ENCODE measurements around the gene GADL1.

Gene GADL1

GRCh38 chr3:30743641-30744317, 150.7 kb downstream of the GADL1 start:
- Histone ChIP-seq H3K9me3 (ENCODE audit: insufficient read depth, low read length) (no peaks in the 10 kb centered on the region), H3K4me2 (ENCODE audit: low read depth, low read length, poor library complexity, severe bottlenecking) (no peak overlapping the region), H3K9me2 (replicated peaks; ENCODE audit: insufficient read depth, low read length) (no peaks in the 10 kb centered on the region), H2AFZ (ENCODE audit: low read depth, low read length, severe bottlenecking) (no peak overlapping the region), H4K20me1 (ENCODE audit: low read depth, low read length) (no peaks in the 10 kb centered on the region), H3K36me3 (ENCODE audit: low read length) (no peaks in the 10 kb centered on the region), H3K27me3 (ENCODE audit: low read length) (no peaks in the 10 kb centered on the region), H3K4me3 (ENCODE audit: insufficient read depth, low read length, poor library complexity, severe bottlenecking) (no peak overlapping the region), H3K79me2 (ENCODE audit: insufficient read depth, low read length) (no peaks in the 10 kb centered on the region), H3K9ac (ENCODE audit: low read length) (no peak overlapping the region), H3F3A (ENCODE audit: insufficient read depth) (no peaks in the 10 kb centered on the region), H3K27ac (ENCODE audit: low read depth, low read length) (no peak overlapping the region)
- TF ChIP-seq EZH2phosphoT487 (conservative IDR thresholded peaks at IDR 0.05; ENCODE audit: low read length) = no peak
- TF ChIP-seq, protein P1, sequence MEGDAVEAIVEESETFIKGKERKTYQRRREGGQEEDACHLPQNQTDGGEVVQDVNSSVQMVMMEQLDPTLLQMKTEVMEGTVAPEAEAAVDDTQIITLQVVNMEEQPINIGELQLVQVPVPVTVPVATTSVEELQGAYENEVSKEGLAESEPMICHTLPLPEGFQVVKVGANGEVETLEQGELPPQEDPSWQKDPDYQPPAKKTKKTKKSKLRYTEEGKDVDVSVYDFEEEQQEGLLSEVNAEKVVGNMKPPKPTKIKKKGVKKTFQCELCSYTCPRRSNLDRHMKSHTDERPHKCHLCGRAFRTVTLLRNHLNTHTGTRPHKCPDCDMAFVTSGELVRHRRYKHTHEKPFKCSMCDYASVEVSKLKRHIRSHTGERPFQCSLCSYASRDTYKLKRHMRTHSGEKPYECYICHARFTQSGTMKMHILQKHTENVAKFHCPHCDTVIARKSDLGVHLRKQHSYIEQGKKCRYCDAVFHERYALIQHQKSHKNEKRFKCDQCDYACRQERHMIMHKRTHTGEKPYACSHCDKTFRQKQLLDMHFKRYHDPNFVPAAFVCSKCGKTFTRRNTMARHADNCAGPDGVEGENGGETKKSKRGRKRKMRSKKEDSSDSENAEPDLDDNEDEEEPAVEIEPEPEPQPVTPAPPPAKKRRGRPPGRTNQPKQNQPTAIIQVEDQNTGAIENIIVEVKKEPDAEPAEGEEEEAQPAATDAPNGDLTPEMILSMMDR (IDR thresholded peaks at IDR 0.05; ENCODE audit: insufficient read depth, low read length, poor library complexity, severe bottlenecking) = no peak

- no peak overlapping the region for H2AFZ ChIP-seq (ENCODE audit: low read depth, low read length, severe bottlenecking)
- no peak overlapping the region for H3K4me2 ChIP-seq (ENCODE audit: low read depth, low read length, poor library complexity, severe bottlenecking)
These were observed 151.5 kb downstream of the GADL1 start for GRCh38 chr3:30742796-30743619.

DNA sequence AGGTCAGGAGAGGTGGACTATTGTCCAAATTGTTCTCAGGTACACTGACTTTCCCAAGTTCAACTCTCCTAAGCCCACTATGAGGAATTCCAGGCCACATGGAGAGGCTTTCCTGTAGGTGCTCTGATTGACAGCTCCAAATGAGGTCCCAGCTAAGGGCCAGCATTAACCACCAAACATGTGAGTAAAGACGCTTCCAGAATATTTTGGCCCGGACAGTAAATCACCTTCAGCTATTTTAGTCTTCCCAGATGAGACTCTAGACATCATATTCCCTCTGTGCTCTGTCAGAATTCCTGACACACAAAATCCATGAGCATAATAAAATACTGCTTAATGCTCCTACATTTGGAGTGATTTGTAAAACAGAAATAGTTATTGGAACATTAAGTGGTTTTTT, 152.6 kb downstream of the GADL1 start:
- H4K20me1 ChIP-seq (ENCODE audit: low read depth, low read length) = no peaks in the 10 kb centered on the region
- no peak overlapping the region for H2AFZ ChIP-seq (ENCODE audit: low read depth, low read length, severe bottlenecking)
- H3K9ac ChIP-seq (ENCODE audit: low read length) = no peak overlapping the region
- no peaks in the 10 kb centered on the region for H3K9me3 ChIP-seq (ENCODE audit: insufficient read depth, low read length)
- no peak overlapping the region for H3K4me3 ChIP-seq (ENCODE audit: insufficient read depth, low read length, poor library complexity, severe bottlenecking)
- H3K27me3 ChIP-seq (ENCODE audit: low read length) = no peaks in the 10 kb centered on the region
- no peaks in the 10 kb centered on the region for H3K36me3 ChIP-seq (ENCODE audit: low read length)
- H3K79me2 ChIP-seq (ENCODE audit: insufficient read depth, low read length) = no peaks in the 10 kb centered on the region
- H3K9me2 ChIP-seq (replicated peaks; ENCODE audit: insufficient read depth, low read length) = no peaks in the 10 kb centered on the region
- no peak overlapping the region for H3K27ac ChIP-seq (ENCODE audit: low read depth, low read length)
- no peaks in the 10 kb centered on the region for H3F3A ChIP-seq (ENCODE audit: insufficient read depth)
- TF ChIP-seq, protein P1 (IDR thresholded peaks at IDR 0.05; ENCODE audit: insufficient read depth, low read length, poor library complexity, severe bottlenecking) = no peak
- no peak for TF ChIP-seq EZH2phosphoT487 (conservative IDR thresholded peaks at IDR 0.05; ENCODE audit: low read length)
- H3K4me2 ChIP-seq (ENCODE audit: low read depth, low read length, poor library complexity, severe bottlenecking) = no peak overlapping the region

More at GRCh38 chr3:30742796-30743619, 151.5 kb downstream of the GADL1 start:
- Histone ChIP-seq H3K27me3 (ENCODE audit: low read length) (no peaks in the 10 kb centered on the region), H3K9me3 (ENCODE audit: insufficient read depth, low read length) (no peaks in the 10 kb centered on the region), H3K79me2 (ENCODE audit: insufficient read depth, low read length) (no peaks in the 10 kb centered on the region), H3F3A (ENCODE audit: insufficient read depth) (no peaks in the 10 kb centered on the region), H3K9ac (ENCODE audit: low read length) (no peak overlapping the region), H3K36me3 (ENCODE audit: low read length) (no peaks in the 10 kb centered on the region), H4K20me1 (ENCODE audit: low read depth, low read length) (no peaks in the 10 kb centered on the region), H3K9me2 (replicated peaks; ENCODE audit: insufficient read depth, low read length) (no peaks in the 10 kb centered on the region), H3K27ac (ENCODE audit: low read depth, low read length) (no peak overlapping the region), H3K4me3 (ENCODE audit: insufficient read depth, low read length, poor library complexity, severe bottlenecking) (no peak overlapping the region)
- TF ChIP-seq, protein P1 (IDR thresholded peaks at IDR 0.05; ENCODE audit: insufficient read depth, low read length, poor library complexity, severe bottlenecking) = no peak
- TF ChIP-seq EZH2phosphoT487 (conservative IDR thresholded peaks at IDR 0.05; ENCODE audit: low read length) = no peak
